Left ventricle myocardium superior (tissue), 1 donor: ENCODE results near the gene DNAH3. TPM values are rescaled to one million over a fixed set of nuclear protein-coding genes. Genes with fewer than 3 reads are reported as not detected.
A peak's percentile ranks its signal among the peaks of the same experiment; 100 is the strongest.

Experiments
- ATAC-seq: fragments of 200-7000 bp; cut with Tn5 transposase; one replicate; pipeline ENCODE4 v1.9.1; 2020; ENCODE audit warnings: mild to moderate bottlenecking, moderate library complexity
- DNase-seq: peaks from one replicate; pipeline ENCODE4 v3.0.0-alpha.2; 2020
- intact Hi-C: fragments of 100-400 bp; cut with micrococcal nuclease; formaldehyde crosslinking; loops from one replicate; pipeline ENCODE4 v1.11.0; 2022
- total RNA-seq: library from RNA; stranded (reverse); fragmentation: NEBNext Ultra II Directional; extraction: Animal tissue kit (Norgen Biotek cat#: 25700); gene quantifications from one replicate; pipeline ENCODE4 v1.2.1, GENCODE V29; 2021
- donor health status: DM: no; HTN: yes; CAD: no; lungs with severe emphysema.

DNAH3 gene
- total RNA-seq, 1 donor from 2014 or later, result 1.1 TPM

GRCh38 chr16:20901436-20902112 lies 249.1 kb downstream of the DNAH3 start:
- ATAC-seq (peak; percentile 23), DNase-seq (peak; percentile 64)
- intact Hi-C loops, result loop anchor here (10.0 kb wide), 1 partner anchor 47 kb away; no protein-coding TSS in a partner anchor

GRCh38 chr16:20901068-20901435 lies 249.6 kb downstream of the DNAH3 start:
- DNase-seq (no peak), ATAC-seq (peak; percentile 3)
- intact Hi-C loops, result loop anchor here (10.0 kb wide), 1 partner anchor 46 kb away; no protein-coding TSS in a partner anchor

- intact Hi-C loops, result loop anchor here (10.0 kb wide), 1 partner anchor 46 kb away; no protein-coding TSS in a partner anchor
- DNase-seq, result peak; percentile 98
- peak; percentile 93 for ATAC-seq
These were observed 250.2 kb downstream of the DNAH3 start, which contains the start of the genes DCUN1D3 and LYRM1 for GRCh38 chr16:20900299-20901067. Gene DCUN1D3, minus strand, starts transcription at chr16:20900358. Its CDS starts 37,820 bp downstream, at chr16:20862538. Gene LYRM1, plus strand, starts transcription at chr16:20900771. Its CDS starts 14,785 bp downstream, at chr16:20915556.

- ATAC-seq (no peak), DNase-seq (no peak)
- intact Hi-C loops, result loop anchor here (10.0 kb wide), 1 partner anchor 45 kb away; no protein-coding TSS in a partner anchor
These were observed 251.0 kb downstream of the DNAH3 start for GRCh38 chr16:20899477-20900298.

GRCh38 chr16:20899071-20899470 lies 251.6 kb downstream of the DNAH3 start:
- no peak for DNase-seq
- ATAC-seq, result no peak
- intact Hi-C loops, result no loop called here

- no peak for ATAC-seq
These were observed 252.7 kb downstream of the DNAH3 start for GRCh38 chr16:20897922-20898321.

GRCh38 chr16:20897253-20897897 lies 253.3 kb downstream of the DNAH3 start:
- intact Hi-C loops, result no loop called here
- no peak for DNase-seq
- ATAC-seq, result no peak

More at GRCh38 chr16:20897922-20898321, 252.7 kb downstream of the DNAH3 start:
- no peak for DNase-seq
- intact Hi-C loops, result no loop called here

GRCh38 chr16:20894388-20894787 lies 256.3 kb downstream of the DNAH3 start:
- ATAC-seq (peak; percentile 18), DNase-seq (no peak)
- intact Hi-C loops, result no loop called here

- ATAC-seq, result no peak
- intact Hi-C loops, result no loop called here
- no peak for DNase-seq
These were observed 260.9 kb downstream of the DNAH3 start for GRCh38 chr16:20889625-20890275.

DNA sequence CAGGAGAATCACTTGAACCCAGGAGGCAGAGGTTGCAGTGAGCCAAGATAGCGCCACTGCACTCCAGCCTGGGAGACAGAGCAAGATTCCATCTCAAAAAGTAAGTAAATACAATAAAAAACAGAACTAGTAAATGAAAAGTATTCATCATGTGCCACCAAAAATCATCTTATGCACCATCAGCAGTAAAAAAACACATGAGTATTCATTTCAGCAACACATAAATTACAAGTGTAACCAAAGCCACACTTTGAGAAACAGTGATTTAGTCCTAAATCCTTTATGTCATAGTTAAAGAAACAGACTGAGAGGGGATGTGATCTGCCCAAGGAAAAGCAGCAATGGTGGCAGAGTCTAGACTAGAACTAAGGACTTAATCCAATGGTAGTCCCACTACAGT lies 263.4 kb downstream of the DNAH3 start:
- intact Hi-C loops, result no loop called here
- no peak for DNase-seq
- ATAC-seq, result no peak

DNA sequence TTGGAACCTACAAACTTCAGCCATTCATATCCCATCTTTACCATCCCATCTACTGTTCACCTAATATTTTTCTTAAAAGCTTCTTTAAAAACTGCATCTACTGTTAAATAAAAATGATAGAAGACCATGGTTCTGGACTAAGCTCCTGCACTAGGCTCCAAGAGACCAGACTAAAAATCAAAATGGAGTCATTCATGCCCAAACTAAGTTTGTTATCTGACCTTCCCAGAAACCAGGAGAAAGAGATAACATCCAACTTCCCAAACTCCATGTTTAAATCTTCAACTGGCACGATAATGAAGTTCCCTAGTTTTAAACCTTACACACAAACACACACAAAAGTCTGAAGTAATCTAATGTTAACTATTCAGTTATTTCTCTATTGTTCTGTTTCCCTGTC lies 264.3 kb downstream of the DNAH3 start:
- no peak for ATAC-seq
- intact Hi-C loops, result no loop called here

DNA sequence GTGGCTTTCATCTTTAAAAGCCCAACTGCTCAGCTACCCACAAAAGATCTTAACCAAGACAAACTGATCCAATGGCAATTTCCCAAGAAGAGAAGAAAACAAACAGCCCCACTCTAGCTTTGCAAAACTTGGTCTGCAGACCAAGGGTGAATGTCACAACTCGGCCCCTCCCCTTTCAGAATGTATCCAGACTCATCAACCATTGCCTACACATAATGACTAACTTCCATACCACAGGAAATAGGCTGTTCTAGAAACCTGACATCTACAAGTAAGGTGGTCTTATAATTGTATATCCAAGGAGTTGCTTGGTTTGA lies 266.4 kb downstream of the DNAH3 start:
- intact Hi-C loops, result no loop called here
- DNase-seq, result no peak
- ATAC-seq, result peak; percentile 12

More for the DNA sequence above, 264.3 kb downstream of the DNAH3 start:
- DNase-seq, result no peak

DNA sequence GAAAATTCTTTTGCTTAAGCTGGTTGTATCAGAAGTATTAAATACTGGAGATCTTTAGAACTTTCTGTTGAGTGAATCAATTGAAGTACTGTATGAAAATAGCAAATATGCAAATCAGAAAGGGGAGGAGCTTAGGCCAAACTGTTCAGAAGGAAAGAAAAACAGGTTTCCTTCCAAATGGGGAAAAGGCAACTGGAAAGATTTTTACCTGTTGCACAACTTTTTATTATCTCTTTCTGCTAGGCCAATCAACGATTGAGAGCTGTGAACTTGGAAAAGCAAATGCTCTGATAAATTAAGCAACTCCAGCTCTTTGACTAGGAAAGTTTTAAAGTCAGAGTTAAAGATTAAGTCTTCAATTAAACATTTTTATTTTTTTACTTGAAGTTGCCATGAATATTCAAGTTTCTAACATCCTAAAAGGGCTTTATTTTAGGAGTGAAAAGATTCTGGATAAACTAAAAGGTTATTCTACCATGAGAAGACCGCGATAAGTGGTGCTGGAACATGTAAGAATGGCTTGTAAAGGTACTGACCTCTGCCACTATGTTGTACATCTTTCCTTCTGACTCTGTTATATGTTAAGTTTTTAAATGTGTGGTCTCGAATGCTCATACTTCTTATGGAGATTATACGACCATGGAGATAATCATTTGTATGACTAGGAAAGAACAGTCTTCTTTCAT lies 266.9 kb downstream of the DNAH3 start:
- ATAC-seq, result peak; percentile 37
- no peak for DNase-seq
- intact Hi-C loops, result no loop called here

Other genes starting within 250 kb of the DNAH3 start
- gene LDAF1, start 7.8 kb upstream of the DNAH3 start, total RNA-seq, result 143 TPM
- gene ZP2, start 60.7 kb upstream of the DNAH3 start, total RNA-seq, result not detected
- not detected for gene ANKS4B, start 82.9 kb upstream of the DNAH3 start, total RNA-seq
- gene CRYM, start 127.4 kb upstream of the DNAH3 start, total RNA-seq, result 78.2 TPM